ENCODE results near the gene GLIS2. TPM values are rescaled to one million over a fixed set of nuclear protein-coding genes. Genes with fewer than 3 reads are reported as not detected.

GLIS2 gene
- total RNA-seq, 1 experiment from 2014 or later = 18.2 TPM

- no peaks in the 10 kb centered on the region for H3K9me2 ChIP-seq (ENCODE audit: insufficient read depth)
- intact Hi-C loops (cut with micrococcal nuclease) = no loop called here
- peaks cover 57% of the 10 kb centered on the region for H3K79me2 ChIP-seq (ENCODE audit: insufficient read depth, low read length)
- H4K20me1 ChIP-seq (ENCODE audit: insufficient read depth) = peaks cover 6% of the 10 kb centered on the region; the same call in 1 of the 2 replicates
- peaks cover 2 to 9% of the 10 kb centered on the region in 2 experiments; a peak in 2 of 4 replicates for H3K36me3 ChIP-seq (ENCODE audit: control insufficient read depth in 1 of 2, insufficient read depth in 2 of 2, low read length in 2 of 2)
- peak overlapping the region; percentile 89 for H3K4me2 ChIP-seq (ENCODE audit: low read length)
- H3K9me3 ChIP-seq (ENCODE audit: control insufficient read depth in 1 of 2, insufficient read depth in 1 of 2, low read depth in 1 of 2, low read length in 2 of 2) = no peaks in the 10 kb centered on the region
- RAD21 ChIA-PET (ENCODE audit: low non-redundant PET in 1 of 2, low total read pairs in 2 of 2, uncharacterized antibody in 2 of 2, unreplicated experiment in 2 of 2) = interaction anchor here in 1 of 2 experiments (1.3 kb wide), 1 partner anchor 52 kb away, joined by 3 read pairs; no protein-coding TSS in a partner anchor
- H3K4me1 ChIP-seq (ENCODE audit: control insufficient read depth in 1 of 2, insufficient read depth in 2 of 2, low read length in 2 of 2) = peaks cover 7 to 19% of the 10 kb centered on the region in 2 experiments
- H3K27me3 ChIP-seq (ENCODE audit: insufficient read depth, low read length) = no peaks in the 10 kb centered on the region
- POLR2A ChIA-PET = no interaction called here
- no TSS peak for BruUV-seq (replicated peaks)
- peak overlapping the region; percentile 94 for H3K27ac ChIP-seq (ENCODE audit: low read depth, low read length)
- no peak for DNase-seq (ENCODE audit: low read depth, low spot score)
- peak overlapping the region; percentile 99 for H3K9ac ChIP-seq (ENCODE audit: low read length)
- peak; percentile 35 for ATAC-seq
- TF ChIP-seq CTCF (IDR thresholded peaks at IDR 0.05 in 2 of 3, conservative IDR thresholded peaks at IDR 0.05 in 1 of 3; ENCODE audit: borderline replicate concordance in 1 of 3, insufficient read depth in 1 of 3, low read depth in 2 of 3, low read length in 2 of 3) (no peak), ZNF274 (IDR thresholded peaks at IDR 0.05; ENCODE audit: low read depth, low read length) (no peak), FOSL1 (IDR thresholded peaks at IDR 0.05; ENCODE audit: low read depth) (no peak), SIN3A (IDR thresholded peaks at IDR 0.05; ENCODE audit: low read depth) (no peak), SRF (IDR thresholded peaks at IDR 0.05; ENCODE audit: low read depth) (no peak), POLR2A (IDR thresholded peaks at IDR 0.05; ENCODE audit: borderline replicate concordance, extremely low read depth, insufficient read depth, insufficient read length) (no peak), REST (IDR thresholded peaks at IDR 0.05; ENCODE audit: low read depth) (no peak), RAD21 (IDR thresholded peaks at IDR 0.05; ENCODE audit: low read depth) (no peak), ELF1 (IDR thresholded peaks at IDR 0.05; ENCODE audit: borderline replicate concordance, low read depth) (no peak), ZFX (IDR thresholded peaks at IDR 0.05) (no peak), EZH2phosphoT487 (IDR thresholded peaks at IDR 0.05; ENCODE audit: borderline replicate concordance) (no peak), POLR2AphosphoS5 (IDR thresholded peaks at IDR 0.05; ENCODE audit: low read depth, low read length) (no peak), EZH2 (IDR thresholded peaks at IDR 0.05) (no peak)
- TF ChIP-seq, protein P1, sequence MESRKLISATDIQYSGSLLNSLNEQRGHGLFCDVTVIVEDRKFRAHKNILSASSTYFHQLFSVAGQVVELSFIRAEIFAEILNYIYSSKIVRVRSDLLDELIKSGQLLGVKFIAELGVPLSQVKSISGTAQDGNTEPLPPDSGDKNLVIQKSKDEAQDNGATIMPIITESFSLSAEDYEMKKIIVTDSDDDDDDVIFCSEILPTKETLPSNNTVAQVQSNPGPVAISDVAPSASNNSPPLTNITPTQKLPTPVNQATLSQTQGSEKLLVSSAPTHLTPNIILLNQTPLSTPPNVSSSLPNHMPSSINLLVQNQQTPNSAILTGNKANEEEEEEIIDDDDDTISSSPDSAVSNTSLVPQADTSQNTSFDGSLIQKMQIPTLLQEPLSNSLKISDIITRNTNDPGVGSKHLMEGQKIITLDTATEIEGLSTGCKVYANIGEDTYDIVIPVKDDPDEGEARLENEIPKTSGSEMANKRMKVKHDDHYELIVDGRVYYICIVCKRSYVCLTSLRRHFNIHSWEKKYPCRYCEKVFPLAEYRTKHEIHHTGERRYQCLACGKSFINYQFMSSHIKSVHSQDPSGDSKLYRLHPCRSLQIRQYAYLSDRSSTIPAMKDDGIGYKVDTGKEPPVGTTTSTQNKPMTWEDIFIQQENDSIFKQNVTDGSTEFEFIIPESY (IDR thresholded peaks at IDR 0.05; ENCODE audit: extremely low read depth, insufficient replicate concordance, low read length) = no peak
- TF ChIP-seq, protein P2, sequence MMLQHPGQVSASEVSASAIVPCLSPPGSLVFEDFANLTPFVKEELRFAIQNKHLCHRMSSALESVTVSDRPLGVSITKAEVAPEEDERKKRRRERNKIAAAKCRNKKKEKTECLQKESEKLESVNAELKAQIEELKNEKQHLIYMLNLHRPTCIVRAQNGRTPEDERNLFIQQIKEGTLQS (IDR thresholded peaks at IDR 0.05) = no peak
- peak overlapping the region; percentile 98 to 99 for H3K4me3 ChIP-seq (replicated peaks in 1 of 2; ENCODE audit: low read depth in 1 of 2, low read length in 2 of 2)
- no peak overlapping the region for H2AFZ ChIP-seq (ENCODE audit: low read depth, low read length, poor library complexity, severe bottlenecking)
- CTCF ChIA-PET = interaction anchor here (0.9 to 2.0 kb wide), 5 partner anchors 41 to 96 kb away, joined by 3 to 13 read pairs (median 4); no protein-coding TSS in a partner anchor
These were observed 34.5 kb downstream of the GLIS2 start for GRCh38 chr16:4350365-4350786.
